Suppressor macrophage treated with lipopolysaccharide for 1 hour (primary cell): ENCODE results near the gene CENPT.
A peak's percentile ranks its signal among the peaks of the same experiment; 100 is the strongest.

ENCODE experiments used
- DNase-seq, 3 donors: peaks; one replicate each; pipeline ENCODE4 v3.0.0-alpha.2; 2020 to 2022

The CENPT gene

DNA sequence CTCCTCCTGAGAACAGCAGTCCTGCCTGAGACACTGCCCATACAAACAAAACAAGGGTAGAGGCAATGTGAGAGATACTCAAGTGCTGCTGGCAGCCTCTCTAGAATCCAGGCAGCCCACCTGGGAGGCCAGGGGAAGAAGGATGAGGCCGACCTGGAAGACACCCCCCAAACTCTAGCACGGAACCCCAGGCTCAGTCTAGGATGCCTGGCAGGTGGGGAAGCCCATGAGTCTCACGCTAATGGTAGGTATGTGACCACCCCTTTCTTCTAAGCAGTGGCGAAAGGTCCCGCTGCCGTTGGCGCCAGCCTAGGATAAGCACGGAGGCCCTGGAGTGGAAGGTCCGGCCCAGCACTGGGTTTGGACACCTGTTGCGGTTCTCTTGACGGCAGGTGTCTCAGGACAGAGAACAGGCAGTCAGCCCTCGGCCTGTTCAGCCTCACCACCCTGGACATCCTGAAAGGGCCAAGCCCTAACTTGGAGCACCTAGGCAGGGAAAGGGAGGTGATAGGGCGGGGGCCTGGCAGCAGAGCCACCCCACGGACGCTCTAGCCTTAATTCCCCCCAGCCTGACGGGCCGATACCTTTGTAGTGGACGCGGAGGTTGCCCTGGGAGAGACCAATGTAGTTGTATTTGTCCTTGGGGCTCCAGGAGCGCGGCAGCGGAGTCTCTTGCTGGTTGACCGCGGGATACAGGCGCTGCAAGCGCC is 41.6 kb downstream of the CENPT start:
- no peak for DNase-seq

DNA sequence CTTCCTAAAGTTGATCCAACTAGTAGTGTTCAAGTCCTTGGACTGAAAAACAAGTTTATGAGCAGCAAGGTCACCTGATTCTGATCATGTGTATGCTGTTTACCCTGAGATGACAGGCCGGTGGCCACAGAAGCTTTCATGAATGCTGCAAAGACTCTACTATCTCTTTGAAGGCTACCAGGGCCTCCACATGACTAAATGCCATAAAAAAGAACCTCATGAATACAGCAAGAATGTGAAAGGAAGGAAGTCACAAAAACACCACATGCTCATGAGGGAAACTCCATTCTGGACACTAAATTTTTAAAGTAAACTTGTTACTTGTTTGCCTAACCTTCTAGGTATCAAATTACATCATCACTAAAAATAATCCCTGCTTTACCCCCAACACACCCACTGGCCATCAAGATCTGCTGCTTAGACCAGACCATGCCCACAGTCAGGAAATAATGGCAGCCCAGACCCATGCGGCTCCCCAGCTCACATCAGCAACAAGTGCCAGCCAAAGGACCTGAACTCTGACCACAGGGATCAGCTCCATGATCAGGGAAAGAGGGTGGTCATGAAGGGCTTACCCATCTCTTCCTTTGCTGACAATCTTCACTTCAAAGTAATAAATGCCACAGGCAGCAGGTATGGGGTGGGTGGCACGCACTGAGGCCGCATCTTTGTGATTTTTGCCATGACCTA is 42.5 kb downstream of the CENPT start:
- peak; percentile 27 to 60 (median 40) for DNase-seq

DNA sequence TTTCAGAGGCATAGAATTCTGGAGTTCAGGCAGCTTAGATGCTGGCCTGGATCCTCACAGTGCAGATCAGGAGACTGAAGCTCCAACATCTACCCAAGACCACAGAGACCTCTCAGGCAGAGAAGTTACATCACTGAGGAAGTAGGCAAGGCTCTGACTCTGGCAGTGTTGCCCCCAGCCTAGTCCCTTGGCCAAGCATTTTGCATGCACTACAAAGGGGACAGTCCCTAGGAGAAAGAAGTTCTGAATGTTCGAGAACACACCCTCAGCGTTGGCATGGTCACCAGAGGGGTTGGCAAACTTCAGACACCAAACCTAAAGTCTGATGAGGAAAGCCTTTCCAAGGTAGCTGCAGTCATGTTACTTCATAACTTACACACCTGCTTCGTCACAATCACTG is 43.6 kb downstream of the CENPT start:
- DNase-seq: peak; percentile 59 to 66 (median 64)

DNA sequence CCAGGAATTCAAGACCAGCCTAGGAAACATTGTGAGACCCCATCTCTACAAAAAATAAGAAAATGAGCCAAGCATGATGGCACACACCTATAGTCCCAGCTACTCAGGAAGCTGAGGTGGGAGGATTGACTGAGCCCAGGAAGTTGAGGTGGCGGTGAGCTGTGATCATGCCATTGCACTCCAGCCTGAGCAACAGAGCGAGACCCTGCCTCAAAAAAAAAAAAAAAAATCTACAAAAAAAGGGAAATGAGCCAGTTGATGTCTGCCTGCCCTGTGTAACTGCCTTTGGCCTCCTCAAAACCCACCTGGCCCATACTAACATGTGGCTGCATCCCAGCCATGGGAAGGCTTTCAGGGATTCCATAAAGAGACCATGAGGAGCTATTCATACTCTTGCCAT is 45.6 kb downstream of the CENPT start:
- DNase-seq: no peak

DNA sequence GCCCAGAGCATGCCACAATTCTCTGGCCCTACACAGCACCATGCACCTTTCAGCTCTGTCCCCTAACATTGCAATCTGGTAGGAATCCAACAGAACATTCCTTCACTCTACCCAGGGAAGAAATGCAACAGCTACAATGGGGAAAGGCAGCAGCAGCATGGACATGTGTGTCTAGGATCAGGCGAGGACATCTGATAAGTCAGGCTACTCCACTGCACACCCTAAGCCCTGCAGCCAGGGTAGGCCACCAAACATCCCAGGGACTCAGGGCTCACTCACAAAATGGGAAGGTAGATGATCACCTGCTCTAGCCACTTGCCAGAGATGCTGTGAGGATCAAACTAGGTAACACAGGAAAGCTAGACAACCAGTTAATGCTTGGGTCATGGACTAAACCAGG is 46.3 kb downstream of the CENPT start:
- DNase-seq: no peak

DNA sequence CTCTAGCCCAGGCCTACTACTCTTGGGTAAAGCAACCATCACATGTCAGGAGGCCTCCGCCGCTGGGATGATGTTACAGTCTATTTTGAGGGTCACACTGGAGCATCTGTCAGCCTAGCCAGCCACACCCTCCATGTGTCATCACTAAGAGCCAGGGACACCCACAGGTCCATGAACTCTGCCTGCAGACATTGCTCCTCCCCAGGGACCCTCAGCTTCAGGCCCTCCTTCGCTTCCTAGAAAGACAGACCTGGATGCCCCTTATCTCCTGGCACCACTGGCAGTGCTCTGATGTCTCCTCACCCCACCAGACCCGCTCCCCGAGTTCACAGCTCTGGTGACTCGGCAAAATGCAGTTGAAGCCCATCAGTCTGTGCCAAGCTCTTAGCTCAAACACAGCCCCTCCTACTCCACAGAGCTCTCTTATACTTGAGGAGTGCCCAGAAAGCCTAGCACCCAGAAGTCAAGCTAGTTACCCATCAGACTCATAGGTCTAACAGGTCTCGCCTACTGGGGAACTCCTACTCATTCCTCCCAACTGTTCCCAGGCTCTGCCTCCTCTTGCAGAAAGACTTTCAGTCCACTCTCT is 47.1 kb downstream of the CENPT start:
- DNase-seq: peak; percentile 67 to 78 (median 68)

DNA sequence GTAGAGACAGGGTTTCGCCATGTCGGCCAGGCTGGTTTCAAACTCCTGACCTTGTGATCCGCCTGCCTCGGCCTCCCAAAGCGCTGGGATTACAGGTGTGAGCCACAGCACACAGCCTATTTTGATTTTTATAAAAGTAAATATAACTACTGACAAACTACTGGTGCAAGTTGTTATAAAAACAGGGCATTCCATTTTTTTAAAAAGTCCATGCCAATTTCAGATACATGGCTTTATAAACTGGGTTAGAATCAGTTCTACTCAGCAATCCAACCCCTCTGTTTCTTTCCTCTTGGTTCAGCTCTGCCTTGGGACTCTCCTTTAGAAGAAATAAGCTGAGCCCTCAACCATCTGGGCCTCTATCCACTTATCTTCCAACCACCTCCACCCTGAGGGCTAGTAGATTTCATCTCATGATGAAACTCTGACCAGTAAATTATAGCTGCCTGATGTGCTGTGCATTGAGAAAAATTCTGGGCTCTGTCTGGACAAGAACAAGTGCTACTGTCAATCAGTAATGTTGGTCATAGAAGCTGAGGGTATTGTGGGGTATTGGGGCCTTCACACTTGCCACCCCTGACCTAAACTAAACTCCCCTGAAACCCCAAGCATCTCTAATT is 51.3 kb downstream of the CENPT start:
- no peak for DNase-seq

DNA sequence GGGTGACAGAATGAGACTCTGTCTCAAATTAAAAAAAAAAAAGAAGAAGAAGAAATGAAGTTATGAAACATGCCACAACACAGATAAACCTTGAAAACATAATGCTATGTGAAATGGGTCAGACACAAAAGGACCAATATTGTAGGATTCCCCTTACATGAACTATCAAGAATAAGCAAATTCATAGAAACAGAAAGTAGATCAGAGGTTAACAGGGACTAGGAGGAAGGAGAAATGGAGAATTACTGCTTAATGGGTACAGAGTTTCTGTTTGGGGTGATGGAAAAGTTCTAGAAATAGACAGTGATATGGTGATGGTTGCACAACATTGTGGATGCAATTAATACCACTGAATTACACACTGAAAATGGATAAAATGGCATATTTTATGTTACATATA is 57.4 kb downstream of the CENPT start:
- DNase-seq: peak; percentile 17 to 60 (median 25)

DNA sequence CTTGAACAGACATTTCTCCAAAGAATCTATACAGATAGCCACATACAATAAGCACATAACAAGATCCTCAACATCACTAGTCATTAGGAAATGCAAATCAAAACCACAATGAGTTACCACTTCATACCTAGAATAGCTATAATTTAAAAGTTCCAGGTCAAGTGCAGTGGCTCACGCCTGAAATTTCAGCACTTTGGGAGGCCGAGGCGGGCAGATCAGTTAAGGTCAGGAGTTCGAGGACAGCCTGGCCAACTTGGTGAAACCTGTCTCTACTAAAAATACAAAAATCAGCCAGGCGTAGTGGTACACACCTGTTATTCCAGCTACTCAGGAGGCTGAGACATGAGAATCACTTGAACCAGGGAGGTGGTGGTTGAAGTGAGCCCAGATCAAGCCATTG is 61.0 kb downstream of the CENPT start:
- no peak for DNase-seq

DNA sequence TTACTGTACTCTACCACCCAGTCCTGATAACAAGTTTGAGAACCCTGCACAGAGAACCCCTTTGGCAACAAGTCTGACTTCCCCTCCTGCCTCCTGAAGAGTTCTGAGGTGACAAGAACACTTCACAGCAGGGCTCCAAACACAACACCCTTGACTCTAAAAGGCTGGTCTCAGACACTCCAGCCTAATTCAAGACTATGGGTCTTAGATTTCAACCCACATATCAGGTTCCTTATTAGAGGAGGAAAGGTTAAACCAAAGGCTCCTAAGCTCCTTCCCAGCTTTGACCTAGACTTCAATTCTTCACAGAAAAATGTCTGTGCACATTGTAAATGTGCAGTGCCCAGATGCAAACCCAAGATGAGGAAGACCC is 64.2 kb downstream of the CENPT start:
- DNase-seq: no peak

DNA sequence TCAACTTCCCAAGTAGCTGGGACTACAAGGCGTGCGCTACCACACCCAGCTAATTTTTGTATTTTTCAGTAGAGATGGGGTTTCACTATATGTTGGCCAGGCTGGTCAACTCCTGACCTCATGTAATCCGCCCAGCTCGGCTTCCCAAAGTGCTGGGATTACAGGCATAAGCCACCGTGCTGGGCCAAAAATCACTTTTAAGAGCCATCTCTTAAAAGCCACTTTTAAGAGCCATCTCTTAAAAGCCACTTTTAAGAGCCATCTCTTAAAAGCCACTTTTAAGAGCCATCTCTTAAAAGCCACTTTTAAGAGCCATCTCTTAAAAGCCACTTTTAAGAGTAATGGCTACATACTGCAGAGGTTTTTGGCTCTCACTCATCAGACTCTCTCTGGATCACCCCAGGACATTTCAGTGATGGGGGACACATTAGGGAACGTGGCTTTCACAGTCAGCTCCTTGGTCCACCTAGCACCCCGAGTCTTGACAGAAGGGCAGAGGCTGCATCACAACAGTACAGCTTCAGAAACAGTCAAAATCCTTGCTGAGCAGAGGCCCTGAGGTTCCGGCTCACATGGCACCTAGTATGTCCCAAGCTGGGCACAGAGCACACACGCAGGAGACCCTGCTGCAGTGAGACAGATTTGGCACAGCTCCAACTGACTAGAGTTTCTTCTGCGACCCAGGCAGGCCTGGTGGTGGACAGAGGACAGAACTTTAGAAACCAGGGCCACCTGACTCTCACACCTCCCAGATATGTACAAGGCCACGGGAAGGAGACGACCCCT is 64.7 kb downstream of the CENPT start:
- no peak for DNase-seq

DNA sequence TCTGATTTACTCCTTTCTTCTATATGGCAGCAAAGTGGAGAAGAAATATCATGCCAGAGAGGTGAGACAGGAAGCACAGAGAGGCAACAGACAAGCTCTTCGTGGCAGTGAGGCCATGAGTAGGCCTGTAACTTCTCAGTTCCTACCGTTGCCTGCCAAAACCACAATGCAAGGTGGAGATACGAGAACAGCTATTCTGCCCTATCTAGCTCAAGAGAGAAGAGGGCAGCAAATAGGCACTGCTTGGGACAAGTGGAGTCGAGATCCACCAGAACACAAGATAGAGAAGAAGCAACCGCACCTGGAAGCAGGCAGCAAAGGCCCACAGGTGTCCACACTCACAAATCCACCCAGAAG is 66.0 kb downstream of the CENPT start:
- no peak for DNase-seq

DNA sequence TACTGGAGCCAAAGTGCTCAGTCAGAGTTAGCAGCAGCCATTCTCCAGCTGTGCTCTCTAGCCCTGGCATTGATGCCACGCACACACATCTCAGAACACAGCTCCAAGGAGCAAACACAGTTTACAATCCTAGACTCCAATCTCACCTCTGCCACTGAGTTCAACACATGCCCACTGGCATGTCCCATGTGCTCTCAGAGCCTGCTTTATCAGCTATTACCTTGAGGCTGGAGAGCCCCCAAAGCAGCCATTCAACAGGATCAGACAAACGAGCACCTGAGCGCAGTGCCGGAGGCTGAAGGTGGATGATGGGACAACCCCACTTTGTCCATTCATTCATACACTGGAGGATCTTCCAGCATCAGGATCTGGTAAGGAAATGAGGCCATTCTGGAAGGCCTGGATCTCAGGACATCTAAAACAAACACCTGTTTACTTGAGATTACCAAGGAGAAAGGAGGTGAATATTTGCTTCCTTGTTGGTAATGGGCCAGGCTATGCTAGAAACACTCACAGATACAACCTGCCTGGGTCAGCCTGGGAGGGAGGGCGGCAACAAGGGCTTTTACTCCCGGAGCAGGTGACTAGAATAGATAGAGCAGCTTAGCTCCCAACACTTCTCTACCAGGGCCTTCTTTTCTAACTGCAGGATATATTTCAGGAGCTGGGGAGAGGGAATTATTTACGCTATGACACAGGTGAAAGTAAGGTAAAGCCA is 66.5 kb downstream of the CENPT start:
- DNase-seq: no peak

DNA sequence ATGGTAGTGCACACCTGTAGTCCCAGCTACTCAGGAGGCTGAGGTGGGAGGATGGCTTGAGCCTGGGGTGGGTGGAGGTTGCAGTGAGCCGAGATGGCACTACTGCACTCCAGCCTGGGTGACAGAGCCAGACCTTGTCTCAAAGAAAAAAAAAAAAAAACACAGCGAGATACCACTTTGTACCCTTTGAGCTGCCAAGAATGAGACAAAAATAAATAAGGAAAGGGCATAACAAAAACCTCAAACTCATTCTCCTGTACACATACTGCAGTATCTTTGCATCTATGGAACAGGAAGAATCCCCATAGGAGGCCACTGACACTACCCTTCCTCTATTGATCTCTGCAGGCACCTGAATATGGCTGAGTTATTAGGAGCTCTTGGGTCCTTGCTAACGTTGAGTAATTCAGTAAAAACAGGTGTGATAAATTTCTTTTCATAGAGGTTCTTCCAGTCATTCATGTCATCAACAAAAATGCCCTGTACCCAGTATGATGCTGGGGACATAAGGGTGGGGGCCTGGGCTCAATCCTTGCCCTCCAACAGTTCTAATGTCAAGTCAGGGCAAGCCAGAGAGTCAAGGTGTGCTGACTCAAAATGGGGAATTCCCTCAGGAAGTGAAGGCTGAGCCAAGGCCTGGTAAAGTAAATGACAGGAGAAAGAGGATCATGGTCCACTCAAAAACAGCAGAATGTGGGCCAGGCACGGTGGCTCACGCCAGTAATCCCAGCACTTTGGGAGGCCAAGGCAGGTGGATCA is 68.1 kb downstream of the CENPT start:
- no peak for DNase-seq
